HepG2 (cell line): ENCODE data around the gene ITGA7. TPM values are rescaled to one million over a fixed set of nuclear protein-coding genes. Genes with fewer than 3 reads are reported as not detected.

Experiments
- ATF1 ChIP-seq: IDR thresholded peaks from 2 replicates; pipeline ENCODE4 v1.6.1; 2016; ENCODE audit warnings: mild to moderate bottlenecking, control low read depth
- CBX2 ChIP-seq, 2 experiments: fragments of 200-600 bp in 1 of 2; sonication (generic); formaldehyde crosslinking in 1 of 2; IDR thresholded peaks; 2 replicates each; pipeline versions ENCODE4 v1.7.0 to v1.8.1; 2018 to 2022; ENCODE audit warnings: low read depth in 2 of 2, low read length in 1 of 2, mild to moderate bottlenecking in 1 of 2, missing genetic modification reagents in 1 of 2
- HMG20B ChIP-seq: conservative IDR thresholded peaks from 2 replicates; pipeline ENCODE4 v1.6.1; 2016; ENCODE audit warnings: missing genetic modification reagents, missing compliant biosample characterization
- HNF1B ChIP-seq: sonication (generic); formaldehyde crosslinking; IDR thresholded peaks from 2 replicates; pipeline ENCODE4 v1.5.1; 2020; ENCODE audit warnings: mild to moderate bottlenecking, moderate library complexity, missing genetic modification reagents
- HNF4G ChIP-seq, 2 experiments: sonication (generic) in 1 of 2; formaldehyde crosslinking in 1 of 2; IDR thresholded peaks; 2 replicates each; pipeline versions ENCODE4 v1.4.0 to v1.6.1; 2011 to 2020; ENCODE audit warnings: borderline replicate concordance in 2 of 2, low read depth in 2 of 2, mild to moderate bottlenecking in 2 of 2, low read length in 1 of 2, missing genetic modification reagents in 1 of 2, moderate library complexity in 1 of 2
- KLF6 ChIP-seq: IDR thresholded peaks from 2 replicates; pipeline ENCODE4 v1.8.0; 2016; ENCODE audit warnings: missing biosample characterization, missing genetic modification reagents
- MIER3 ChIP-seq: IDR thresholded peaks from 2 replicates; pipeline ENCODE4 v1.6.1; 2016; ENCODE audit warnings: missing compliant biosample characterization, borderline replicate concordance
- NFE2 ChIP-seq: sonication (generic); formaldehyde crosslinking; IDR thresholded peaks from 2 replicates; pipeline ENCODE4 v1.4.0; 2020; ENCODE audit warnings: missing genetic modification reagents
- SRY ChIP-seq: sonication (generic); formaldehyde crosslinking; IDR thresholded peaks from 2 replicates; pipeline ENCODE4 v1.8.0; 2022; ENCODE audit warnings: mild to moderate bottlenecking, missing genetic modification reagents
- ZBTB38 ChIP-seq: sonication (generic); formaldehyde crosslinking; IDR thresholded peaks from 2 replicates; pipeline ENCODE4 v1.5.1; 2020; ENCODE audit warnings: mild to moderate bottlenecking, missing genetic modification reagents
- ZNF318 ChIP-seq: sonication (generic); formaldehyde crosslinking; IDR thresholded peaks from 2 replicates; pipeline ENCODE4 v1.4.0; 2020; ENCODE audit warnings: mild to moderate bottlenecking, missing genetic modification reagents
- ZNF441 ChIP-seq: sonication (generic); formaldehyde crosslinking; IDR thresholded peaks from 2 replicates; pipeline ENCODE4 v1.7.0; 2021; ENCODE audit warnings: missing genetic modification reagents, borderline replicate concordance
- ZNF720 ChIP-seq: sonication (generic); formaldehyde crosslinking; IDR thresholded peaks from 2 replicates; pipeline ENCODE4 v1.4.0; 2020; ENCODE audit warnings: missing genetic modification reagents
- ZZZ3 ChIP-seq: sonication (generic); formaldehyde crosslinking; IDR thresholded peaks from 2 replicates; pipeline ENCODE4 v1.4.0; 2020; ENCODE audit warnings: missing genetic modification reagents, mild to moderate bottlenecking, borderline replicate concordance
- polyA plus RNA-seq, 8 experiments: library from polyadenylated mRNA; depleted of rRNA in 3 of 8; stranded (reverse) in 7 of 8; unstranded in 1 of 8; fragments of >200 nt; fragmentation: Illumina TruSeq in 4 of 8; extraction: Trizol in 4 of 8; gene quantifications; 2 replicates each; pipeline versions ENCODE4 v1.2.1 to v1.2.3, GENCODE V29; 2011 to 2016; ENCODE audit warnings: low read depth in 4 of 8, missing spikeins in 1 of 8, mixed read lengths in 1 of 8; ENCODE audit not compliant: insufficient read depth in 1 of 8
- total RNA-seq, 5 experiments: library from RNA; depleted of rRNA; stranded (reverse); fragments of >200 nt; fragmentation: Illumina TruSeq; extraction: Trizol; gene quantifications; 2 replicates each; pipeline ENCODE4 v1.2.3, GENCODE V29; 2016; ENCODE audit warnings: low read depth in 1 of 5
- TF ChIP-seq, protein P1 (sequence below): sonication (generic); formaldehyde crosslinking; IDR thresholded peaks from 2 replicates; pipeline ENCODE4 v1.5.0; 2020; ENCODE audit warnings: mild to moderate bottlenecking, missing genetic modification reagents

The ITGA7 gene
- total and polyA plus RNA-seq, 2 of the 13 experiments (the other 11 are each of a cell fraction or from before 2014, with no cell fraction given) = 0.65 to 0.75 TPM

DNA sequence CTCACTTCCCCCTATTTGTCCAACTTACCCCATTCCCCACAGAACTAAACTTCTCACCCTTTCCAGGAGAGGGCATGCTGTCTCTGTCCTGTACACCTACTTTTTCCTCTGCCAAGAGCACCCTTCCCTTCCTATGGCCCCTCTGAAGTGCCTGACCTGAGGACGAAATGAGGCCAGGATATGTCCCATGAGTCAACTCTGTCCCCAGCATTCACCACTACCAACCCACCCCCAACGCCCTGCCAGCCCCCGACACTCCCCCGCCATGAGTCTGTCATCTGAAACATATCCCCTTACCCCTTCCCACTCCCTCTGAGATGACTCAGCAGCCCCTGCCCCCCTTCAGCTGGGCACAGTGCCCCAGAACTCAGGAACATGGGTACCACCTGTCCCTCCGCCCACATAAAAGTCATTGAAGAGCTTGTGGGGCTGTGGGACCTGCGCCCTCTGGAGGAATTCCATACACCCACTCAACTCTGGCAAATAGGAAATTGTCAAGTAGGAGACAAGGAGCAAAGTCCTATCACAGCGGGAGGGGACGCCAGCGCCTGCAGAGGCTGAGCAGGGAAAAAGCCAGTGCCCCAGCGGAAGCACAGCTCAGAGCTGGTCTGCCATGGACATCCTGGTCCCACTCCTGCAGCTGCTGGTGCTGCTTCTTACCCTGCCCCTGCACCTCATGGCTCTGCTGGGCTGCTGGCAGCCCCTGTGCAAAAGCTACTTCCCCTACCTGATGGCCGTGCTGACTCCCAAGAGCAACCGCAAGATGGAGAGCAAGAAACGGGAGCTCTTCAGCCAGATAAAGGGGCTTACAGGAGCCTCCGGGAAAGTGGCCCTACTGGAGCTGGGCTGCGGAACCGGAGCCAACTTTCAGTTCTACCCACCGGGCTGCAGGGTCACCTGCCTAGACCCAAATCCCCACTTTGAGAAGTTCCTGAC lies 26.3 kb downstream of the ITGA7 start (continued):
- TF ChIP-seq, protein P1, sequence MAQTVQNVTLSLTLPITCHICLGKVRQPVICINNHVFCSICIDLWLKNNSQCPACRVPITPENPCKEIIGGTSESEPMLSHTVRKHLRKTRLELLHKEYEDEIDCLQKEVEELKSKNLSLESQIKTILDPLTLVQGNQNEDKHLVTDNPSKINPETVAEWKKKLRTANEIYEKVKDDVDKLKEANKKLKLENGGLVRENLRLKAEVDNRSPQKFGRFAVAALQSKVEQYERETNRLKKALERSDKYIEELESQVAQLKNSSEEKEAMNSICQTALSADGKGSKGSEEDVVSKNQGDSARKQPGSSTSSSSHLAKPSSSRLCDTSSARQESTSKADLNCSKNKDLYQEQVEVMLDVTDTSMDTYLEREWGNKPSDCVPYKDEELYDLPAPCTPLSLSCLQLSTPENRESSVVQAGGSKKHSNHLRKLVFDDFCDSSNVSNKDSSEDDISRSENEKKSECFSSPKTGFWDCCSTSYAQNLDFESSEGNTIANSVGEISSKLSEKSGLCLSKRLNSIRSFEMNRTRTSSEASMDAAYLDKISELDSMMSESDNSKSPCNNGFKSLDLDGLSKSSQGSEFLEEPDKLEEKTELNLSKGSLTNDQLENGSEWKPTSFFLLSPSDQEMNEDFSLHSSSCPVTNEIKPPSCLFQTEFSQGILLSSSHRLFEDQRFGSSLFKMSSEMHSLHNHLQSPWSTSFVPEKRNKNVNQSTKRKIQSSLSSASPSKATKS (CRISPR knock-in tag) = no peak
- peak; percentile 59; the same call in 1 of the 2 replicates for TF ChIP-seq HMG20B (CRISPR knock-in tag)
- TF ChIP-seq ZNF318 (CRISPR knock-in tag) = no peak
- peak; percentile 39; the same call in 1 of the 2 replicates for TF ChIP-seq KLF6 (CRISPR knock-in tag)
- TF ChIP-seq ZNF720 = no peak
- peak; percentile 61; the same call in 1 of the 2 replicates for TF ChIP-seq ZBTB38
- peak; percentile 89 for TF ChIP-seq HNF4G (IDR thresholded peaks at IDR 0.05; ENCODE audit: borderline replicate concordance, low read depth, low read length)
- TF ChIP-seq HNF4G (CRISPR knock-in tag; IDR thresholded peaks at IDR 0.05; ENCODE audit: borderline replicate concordance, low read depth) = peak; percentile 95
- no peak for TF ChIP-seq ZNF441 (CRISPR knock-in tag)
- peak; percentile 30; the same call in 1 of the 2 replicates for TF ChIP-seq HNF1B (CRISPR knock-in tag)
- TF ChIP-seq SRY (CRISPR knock-in tag) = no peak
- TF ChIP-seq CBX2 (IDR thresholded peaks at IDR 0.05; ENCODE audit: low read depth, low read length) = no peak
- no peak for TF ChIP-seq CBX2 (CRISPR knock-in tag; IDR thresholded peaks at IDR 0.05; ENCODE audit: low read depth)
- TF ChIP-seq MIER3 (CRISPR knock-in tag) = peak; percentile 57; the same call in 1 of the 2 replicates
- TF ChIP-seq NFE2 = no peak
- TF ChIP-seq ZZZ3 = no peak
- TF ChIP-seq ATF1 (CRISPR knock-in tag) = no peak
